ENCODE measurements around the gene RPS2.

RPS2 gene

DNA sequence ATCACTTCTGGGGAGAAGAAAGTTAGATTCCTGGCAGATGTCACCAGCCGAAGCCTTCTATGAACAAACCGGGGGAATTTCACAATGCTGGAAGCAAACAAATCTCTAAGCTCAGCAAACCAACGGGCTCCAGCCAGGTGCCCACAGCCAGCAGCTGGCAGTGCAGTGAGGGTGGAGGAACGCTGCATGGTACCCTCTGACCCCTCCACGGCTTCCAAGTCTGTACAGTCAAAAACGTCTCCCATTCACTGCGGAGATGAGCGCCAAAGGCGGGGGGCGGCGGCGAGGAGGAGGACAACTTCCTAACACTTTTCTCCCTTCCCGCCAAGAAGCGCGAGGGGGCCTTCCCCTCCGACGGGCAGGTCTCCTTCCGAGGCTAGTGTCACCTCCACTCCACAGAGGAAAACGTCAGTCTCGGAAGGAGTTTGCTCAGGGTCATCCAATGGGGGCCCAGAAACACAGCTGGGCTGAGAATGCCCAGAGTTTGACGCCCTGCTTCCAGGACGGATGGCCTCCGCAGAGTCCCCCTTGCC, 44.1 kb upstream of the RPS2 start:
- peak overlapping the region; percentile 85 for H3K27ac ChIP-seq (ENCODE audit: poor library complexity, severe bottlenecking)
- H3K4me3 ChIP-seq (ENCODE audit: severe bottlenecking): peak overlapping the region; percentile 77
- TF ChIP-seq, protein P1, sequence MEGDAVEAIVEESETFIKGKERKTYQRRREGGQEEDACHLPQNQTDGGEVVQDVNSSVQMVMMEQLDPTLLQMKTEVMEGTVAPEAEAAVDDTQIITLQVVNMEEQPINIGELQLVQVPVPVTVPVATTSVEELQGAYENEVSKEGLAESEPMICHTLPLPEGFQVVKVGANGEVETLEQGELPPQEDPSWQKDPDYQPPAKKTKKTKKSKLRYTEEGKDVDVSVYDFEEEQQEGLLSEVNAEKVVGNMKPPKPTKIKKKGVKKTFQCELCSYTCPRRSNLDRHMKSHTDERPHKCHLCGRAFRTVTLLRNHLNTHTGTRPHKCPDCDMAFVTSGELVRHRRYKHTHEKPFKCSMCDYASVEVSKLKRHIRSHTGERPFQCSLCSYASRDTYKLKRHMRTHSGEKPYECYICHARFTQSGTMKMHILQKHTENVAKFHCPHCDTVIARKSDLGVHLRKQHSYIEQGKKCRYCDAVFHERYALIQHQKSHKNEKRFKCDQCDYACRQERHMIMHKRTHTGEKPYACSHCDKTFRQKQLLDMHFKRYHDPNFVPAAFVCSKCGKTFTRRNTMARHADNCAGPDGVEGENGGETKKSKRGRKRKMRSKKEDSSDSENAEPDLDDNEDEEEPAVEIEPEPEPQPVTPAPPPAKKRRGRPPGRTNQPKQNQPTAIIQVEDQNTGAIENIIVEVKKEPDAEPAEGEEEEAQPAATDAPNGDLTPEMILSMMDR (IDR thresholded peaks at IDR 0.05; ENCODE audit: poor library complexity, severe bottlenecking): no peak
- ATAC-seq (ENCODE audit: low read depth) (no peak), DNase-seq (ENCODE audit: low spot score) (no peak)
- H3K36me3 ChIP-seq (ENCODE audit: low read depth): peaks cover 33% of the 10 kb centered on the region
- H3K9me3 ChIP-seq (ENCODE audit: severe bottlenecking): no peaks in the 10 kb centered on the region
- H3K27me3 ChIP-seq (ENCODE audit: insufficient read depth, poor library complexity, severe bottlenecking): no peaks in the 10 kb centered on the region
- peaks cover 7% of the 10 kb centered on the region for H3K4me1 ChIP-seq (ENCODE audit: insufficient read depth, poor library complexity, severe bottlenecking)

DNA sequence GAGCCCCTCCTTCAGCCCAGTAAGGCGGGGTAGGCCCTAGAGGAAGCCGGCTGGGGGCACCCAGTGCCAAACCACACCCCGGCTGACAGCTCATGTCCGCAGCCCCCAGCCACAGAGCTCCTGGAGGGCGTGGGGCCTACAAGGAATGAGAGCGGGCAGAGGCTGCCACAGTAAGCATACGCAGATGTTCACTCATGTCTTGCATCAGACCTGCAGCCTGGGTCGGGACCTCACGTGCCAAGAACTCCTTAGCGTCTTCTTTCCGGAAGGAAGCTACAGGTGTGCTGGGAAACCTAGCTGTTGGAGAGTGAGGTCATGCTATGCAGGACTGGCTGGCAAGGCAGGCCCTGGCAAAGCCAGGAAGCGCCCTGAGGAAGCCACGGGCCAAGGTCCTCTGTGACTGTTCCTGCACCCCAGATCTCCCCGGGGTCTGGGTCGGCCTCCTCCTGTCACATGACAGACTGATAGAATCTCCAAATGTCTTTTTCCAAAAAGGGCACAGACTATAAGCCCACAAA, 43.4 kb upstream of the RPS2 start:
- Histone ChIP-seq H3K4me1 (ENCODE audit: insufficient read depth, poor library complexity, severe bottlenecking) (peaks cover 7% of the 10 kb centered on the region), H3K27me3 (ENCODE audit: insufficient read depth, poor library complexity, severe bottlenecking) (no peaks in the 10 kb centered on the region), H3K4me3 (ENCODE audit: severe bottlenecking) (peak overlapping the region; percentile 77), H3K36me3 (ENCODE audit: low read depth) (peaks cover 39% of the 10 kb centered on the region), H3K9me3 (ENCODE audit: severe bottlenecking) (no peaks in the 10 kb centered on the region), H3K27ac (ENCODE audit: poor library complexity, severe bottlenecking) (peak overlapping the region; percentile 85)
- DNase-seq (ENCODE audit: low spot score) (peak; percentile 95), ATAC-seq (ENCODE audit: low read depth) (peak; percentile 76)
- TF ChIP-seq, protein P1 (IDR thresholded peaks at IDR 0.05; ENCODE audit: poor library complexity, severe bottlenecking): no peak

DNA sequence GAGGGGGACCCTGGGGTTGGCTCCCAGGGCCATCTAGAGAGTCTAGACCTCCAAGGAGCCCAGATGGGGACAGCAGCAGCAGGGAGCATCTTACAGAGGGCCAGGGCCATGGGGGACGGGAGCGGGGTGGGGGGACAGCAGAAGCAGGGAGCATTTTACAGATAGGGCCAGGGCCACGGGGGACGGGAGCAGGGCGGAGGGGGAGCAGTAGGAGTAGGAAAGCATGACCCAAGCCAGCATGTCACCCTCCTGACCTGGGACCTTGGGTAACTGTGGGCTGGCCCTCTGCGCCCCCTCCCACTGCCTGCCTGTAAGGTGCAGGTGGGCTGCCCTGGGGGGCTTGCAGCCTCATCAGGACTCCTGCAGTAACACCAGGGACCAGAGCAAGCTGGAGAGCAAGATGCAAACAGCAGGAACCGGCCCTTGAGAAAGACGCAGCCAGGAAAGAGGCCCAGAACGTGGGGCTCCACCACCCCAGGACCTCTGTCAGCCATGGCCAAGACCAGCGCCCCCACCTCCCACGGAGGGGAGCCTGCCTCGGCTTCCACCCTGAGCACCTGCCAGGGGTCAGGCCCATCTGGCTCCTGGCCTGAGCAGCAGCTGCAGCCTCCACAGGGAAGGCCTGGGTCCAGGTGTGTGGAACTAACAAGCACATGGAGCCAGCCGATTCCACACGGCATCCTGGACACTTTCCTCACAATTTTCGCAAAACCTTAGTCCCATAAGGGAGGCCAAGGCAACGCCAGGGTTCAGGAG, 42.6 kb upstream of the RPS2 start:
- H3K4me1 ChIP-seq (ENCODE audit: insufficient read depth, poor library complexity, severe bottlenecking): peaks cover 7% of the 10 kb centered on the region
- DNase-seq (ENCODE audit: low spot score): no peak
- TF ChIP-seq, protein P1 (IDR thresholded peaks at IDR 0.05; ENCODE audit: poor library complexity, severe bottlenecking): no peak
- H3K27me3 ChIP-seq (ENCODE audit: insufficient read depth, poor library complexity, severe bottlenecking): no peaks in the 10 kb centered on the region
- peak overlapping the region; percentile 77 for H3K4me3 ChIP-seq (ENCODE audit: severe bottlenecking)
- ATAC-seq (ENCODE audit: low read depth): no peak
- H3K27ac ChIP-seq (ENCODE audit: poor library complexity, severe bottlenecking): peak overlapping the region; percentile 85
- H3K36me3 ChIP-seq (ENCODE audit: low read depth): peaks cover 47% of the 10 kb centered on the region
- no peaks in the 10 kb centered on the region for H3K9me3 ChIP-seq (ENCODE audit: severe bottlenecking)

DNA sequence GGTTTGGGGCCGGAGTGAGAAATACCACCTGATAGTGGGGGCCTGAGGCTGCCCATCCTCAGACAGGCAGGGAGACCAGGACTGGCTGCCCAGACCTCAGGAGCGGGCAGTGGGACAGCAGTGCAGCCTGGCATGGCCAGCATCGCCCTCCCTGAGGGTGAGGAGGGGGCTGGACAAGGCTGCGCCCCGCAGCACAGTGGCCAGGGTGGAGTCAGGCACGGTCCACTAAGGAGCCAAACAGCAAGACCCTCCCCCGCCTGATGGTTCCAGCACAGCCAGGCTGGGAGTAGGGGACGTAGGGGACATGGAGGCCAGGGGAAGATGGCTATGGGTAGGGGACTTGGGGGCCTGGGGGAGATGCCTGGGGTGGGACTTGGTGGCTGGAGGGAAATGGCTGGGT, 41.7 kb upstream of the RPS2 start:
- Histone ChIP-seq H3K27ac (ENCODE audit: poor library complexity, severe bottlenecking) (peak overlapping the region; percentile 85), H3K27me3 (ENCODE audit: insufficient read depth, poor library complexity, severe bottlenecking) (no peaks in the 10 kb centered on the region), H3K9me3 (ENCODE audit: severe bottlenecking) (no peaks in the 10 kb centered on the region), H3K4me1 (ENCODE audit: insufficient read depth, poor library complexity, severe bottlenecking) (peaks cover 7% of the 10 kb centered on the region), H3K4me3 (ENCODE audit: severe bottlenecking) (no peak overlapping the region), H3K36me3 (ENCODE audit: low read depth) (peaks cover 57% of the 10 kb centered on the region)
- ATAC-seq (ENCODE audit: low read depth) (no peak), DNase-seq (ENCODE audit: low spot score) (no peak)
- TF ChIP-seq, protein P1 (IDR thresholded peaks at IDR 0.05; ENCODE audit: poor library complexity, severe bottlenecking): no peak

DNA sequence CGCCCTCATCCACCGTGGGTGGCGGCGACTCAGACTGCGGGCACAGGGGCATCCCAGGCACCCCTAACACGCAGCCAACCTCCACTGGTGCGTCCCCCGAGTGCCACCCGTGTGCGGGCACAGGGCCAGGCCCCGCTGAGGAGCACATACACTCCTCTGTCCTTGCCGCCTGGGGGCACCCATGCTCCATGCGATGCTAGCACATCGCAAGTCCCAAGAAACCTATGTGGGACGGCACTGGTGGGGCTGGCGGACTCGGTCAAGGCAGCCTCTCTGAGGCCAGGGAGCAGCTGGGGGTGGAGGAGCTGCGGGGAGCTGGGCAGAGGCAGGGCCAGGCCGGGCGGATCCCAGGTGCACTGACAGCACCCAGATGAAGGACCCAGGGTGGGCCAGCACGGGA, 41.0 kb upstream of the RPS2 start:
- Histone ChIP-seq H3K27me3 (ENCODE audit: insufficient read depth, poor library complexity, severe bottlenecking) (no peaks in the 10 kb centered on the region), H3K27ac (ENCODE audit: poor library complexity, severe bottlenecking) (no peak overlapping the region), H3K4me1 (ENCODE audit: insufficient read depth, poor library complexity, severe bottlenecking) (peaks cover 7% of the 10 kb centered on the region), H3K9me3 (ENCODE audit: severe bottlenecking) (no peaks in the 10 kb centered on the region), H3K36me3 (ENCODE audit: low read depth) (peaks cover 63% of the 10 kb centered on the region), H3K4me3 (ENCODE audit: severe bottlenecking) (no peak overlapping the region)
- ATAC-seq (ENCODE audit: low read depth) (no peak), DNase-seq (ENCODE audit: low spot score) (no peak)
- TF ChIP-seq, protein P1 (IDR thresholded peaks at IDR 0.05; ENCODE audit: poor library complexity, severe bottlenecking): no peak
